Glutamatergic neuron (in vitro differentiated cells): ENCODE measurements around the gene SKI. TPM values are rescaled to one million over a fixed set of nuclear protein-coding genes. Genes with fewer than 3 reads are reported as not detected.

ENCODE experiments used
- DNase-seq: peaks from one replicate; pipeline ENCODE4 v3.0.0; 2022
- H3K27ac Mint-ChIP-seq: one replicate; pipeline ENCODE4 v1.8.0; 2020; ENCODE audit warnings: mild to moderate bottlenecking, mixed read lengths, inconsistent platforms; ENCODE audit not compliant: unreplicated experiment
- H3K27me3 Mint-ChIP-seq: one replicate; pipeline ENCODE4 v1.8.0; 2020; ENCODE audit warnings: mild to moderate bottlenecking, moderate library complexity, mixed read lengths, inconsistent platforms; ENCODE audit not compliant: unreplicated experiment
- H3K36me3 Mint-ChIP-seq: one replicate; pipeline ENCODE4 v1.8.0; 2020; ENCODE audit warnings: mild to moderate bottlenecking, mixed read lengths, inconsistent platforms; ENCODE audit not compliant: unreplicated experiment
- H3K4me1 Mint-ChIP-seq: one replicate; pipeline ENCODE4 v1.8.0; 2020; ENCODE audit warnings: mild to moderate bottlenecking, low read depth, mixed read lengths, inconsistent platforms; ENCODE audit not compliant: unreplicated experiment
- H3K4me3 Mint-ChIP-seq: one replicate; pipeline ENCODE4 v1.8.0; 2020; ENCODE audit warnings: mild to moderate bottlenecking, mixed read lengths, inconsistent platforms; ENCODE audit not compliant: unreplicated experiment
- H3K9me3 Mint-ChIP-seq: one replicate; pipeline ENCODE4 v1.8.0; 2020; ENCODE audit warnings: mild to moderate bottlenecking, moderate library complexity, mixed read lengths, inconsistent platforms; ENCODE audit not compliant: unreplicated experiment
- total RNA-seq: library from RNA; stranded (reverse); fragmentation: NEBNext Ultra II Directional; extraction: Animal tissue kit (Norgen Biotek cat#: 25700); gene quantifications from one replicate; pipeline ENCODE4 v1.2.1, GENCODE V29; 2021; ENCODE audit not compliant: unreplicated experiment
- TF ChIP-seq, protein P1 (sequence below): fragments of 200-600 bp; sonication (generic); IDR thresholded peaks from one replicate; pipeline ENCODE4 v1.5.0; 2021; ENCODE audit not compliant: partially characterized antibody, unreplicated experiment

The SKI gene
- total RNA-seq, 1 donor from 2014 or later = 143 TPM

DNA sequence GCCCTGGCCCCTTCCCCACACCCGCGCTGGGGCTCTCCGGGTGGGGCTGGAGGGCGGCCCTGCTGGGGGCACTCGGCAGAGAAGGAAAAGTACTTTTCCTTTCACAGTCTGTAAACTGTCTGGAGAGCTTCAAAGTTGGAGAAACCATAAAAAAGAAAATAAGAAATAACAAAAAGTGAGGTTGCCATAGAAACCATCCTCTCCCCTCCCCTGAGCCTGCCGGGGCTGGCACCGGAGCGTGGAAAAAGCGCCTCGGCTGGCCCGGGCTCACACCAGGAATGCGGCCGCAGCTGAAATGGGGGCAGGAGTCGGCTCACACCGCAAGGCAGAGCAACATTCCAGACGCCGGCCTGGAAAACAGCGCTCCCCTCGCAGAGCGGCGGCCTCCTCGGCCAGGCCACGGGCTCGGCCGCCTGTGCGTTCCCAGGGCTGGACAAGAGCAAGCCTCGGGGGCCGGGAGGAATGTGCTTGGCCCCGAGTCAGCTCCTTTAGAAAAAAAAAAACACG, 94.0 kb downstream of the SKI start:
- Mint-ChIP-seq H3K9me3 (peaks cover 5% of the 10 kb centered on the region), H3K27ac (no peak overlapping the region), H3K27me3 (peaks cover 4% of the 10 kb centered on the region), H3K36me3 (no peaks in the 10 kb centered on the region), H3K4me1 (peaks cover 2% of the 10 kb centered on the region), H3K4me3 (no peak overlapping the region)
- TF ChIP-seq, protein P1, sequence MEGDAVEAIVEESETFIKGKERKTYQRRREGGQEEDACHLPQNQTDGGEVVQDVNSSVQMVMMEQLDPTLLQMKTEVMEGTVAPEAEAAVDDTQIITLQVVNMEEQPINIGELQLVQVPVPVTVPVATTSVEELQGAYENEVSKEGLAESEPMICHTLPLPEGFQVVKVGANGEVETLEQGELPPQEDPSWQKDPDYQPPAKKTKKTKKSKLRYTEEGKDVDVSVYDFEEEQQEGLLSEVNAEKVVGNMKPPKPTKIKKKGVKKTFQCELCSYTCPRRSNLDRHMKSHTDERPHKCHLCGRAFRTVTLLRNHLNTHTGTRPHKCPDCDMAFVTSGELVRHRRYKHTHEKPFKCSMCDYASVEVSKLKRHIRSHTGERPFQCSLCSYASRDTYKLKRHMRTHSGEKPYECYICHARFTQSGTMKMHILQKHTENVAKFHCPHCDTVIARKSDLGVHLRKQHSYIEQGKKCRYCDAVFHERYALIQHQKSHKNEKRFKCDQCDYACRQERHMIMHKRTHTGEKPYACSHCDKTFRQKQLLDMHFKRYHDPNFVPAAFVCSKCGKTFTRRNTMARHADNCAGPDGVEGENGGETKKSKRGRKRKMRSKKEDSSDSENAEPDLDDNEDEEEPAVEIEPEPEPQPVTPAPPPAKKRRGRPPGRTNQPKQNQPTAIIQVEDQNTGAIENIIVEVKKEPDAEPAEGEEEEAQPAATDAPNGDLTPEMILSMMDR = no peak
- DNase-seq = no peak

DNA sequence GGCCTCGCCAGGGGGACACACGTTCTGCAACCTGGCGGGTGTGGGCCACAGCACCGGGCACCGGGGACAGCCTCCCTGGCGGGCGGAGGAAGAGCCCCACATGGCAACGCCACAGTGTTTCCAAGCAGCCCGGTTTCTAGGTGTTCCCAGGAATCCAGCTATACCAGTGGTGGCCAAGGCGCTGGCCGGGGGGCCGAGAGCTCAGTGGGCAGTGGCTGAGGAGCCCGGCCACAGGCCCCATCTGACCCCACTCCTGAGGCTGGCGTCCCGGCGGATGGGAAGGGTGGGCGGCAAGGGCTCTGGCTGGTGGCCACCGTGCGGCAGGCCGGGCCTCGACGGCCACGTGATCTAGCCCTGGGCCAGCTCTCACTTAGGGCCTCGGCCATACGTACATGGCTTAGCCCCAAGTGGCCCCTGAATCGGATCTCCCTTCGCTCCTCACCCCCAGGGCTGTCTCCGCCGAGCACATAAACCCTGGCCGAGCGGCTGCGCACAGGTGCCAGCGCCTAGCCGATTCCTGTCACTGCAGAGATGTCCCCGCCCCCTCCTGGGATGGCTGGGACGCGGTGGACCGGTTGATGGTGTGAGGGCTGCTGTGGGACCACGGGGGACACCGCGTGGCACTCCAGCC, 94.6 kb downstream of the SKI start:
- Mint-ChIP-seq H3K27me3 (peaks cover 4% of the 10 kb centered on the region), H3K9me3 (peaks cover 8% of the 10 kb centered on the region), H3K27ac (no peak overlapping the region), H3K4me3 (no peak overlapping the region), H3K4me1 (peaks cover 4% of the 10 kb centered on the region), H3K36me3 (no peaks in the 10 kb centered on the region)
- DNase-seq = no peak
- TF ChIP-seq, protein P1 = no peak

DNA sequence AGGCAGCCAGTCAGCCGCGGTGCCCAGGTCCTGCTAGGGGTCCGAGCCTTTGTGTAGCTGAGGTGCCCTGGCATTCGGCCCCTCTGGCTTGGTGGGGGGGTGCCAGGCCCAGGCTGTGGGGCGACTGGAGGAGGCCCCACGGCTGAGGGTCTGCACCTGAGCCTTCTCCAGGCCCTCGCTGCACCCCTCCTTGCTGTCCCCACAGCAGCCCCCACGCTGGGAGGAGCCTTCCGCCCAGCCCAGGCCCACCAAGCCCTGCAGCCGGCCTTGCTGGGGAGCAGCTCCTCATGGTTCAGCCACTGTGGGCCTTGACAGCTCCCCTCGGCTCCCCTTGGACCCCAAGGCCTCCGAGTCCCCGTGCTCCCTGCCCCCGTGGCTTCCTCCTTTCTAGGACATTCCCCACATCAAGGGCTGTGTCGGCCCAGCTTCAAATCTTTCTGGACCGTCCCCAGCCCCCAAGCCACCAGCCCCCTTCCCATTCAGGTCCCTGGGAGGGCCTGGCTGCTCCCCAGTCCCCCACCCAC, 95.4 kb downstream of the SKI start:
- Mint-ChIP-seq H3K4me3 (no peak overlapping the region), H3K36me3 (no peaks in the 10 kb centered on the region), H3K4me1 (peaks cover 4% of the 10 kb centered on the region), H3K27me3 (peaks cover 4% of the 10 kb centered on the region), H3K27ac (no peak overlapping the region), H3K9me3 (peaks cover 8% of the 10 kb centered on the region)
- TF ChIP-seq, protein P1 = no peak
- no peak for DNase-seq

DNA sequence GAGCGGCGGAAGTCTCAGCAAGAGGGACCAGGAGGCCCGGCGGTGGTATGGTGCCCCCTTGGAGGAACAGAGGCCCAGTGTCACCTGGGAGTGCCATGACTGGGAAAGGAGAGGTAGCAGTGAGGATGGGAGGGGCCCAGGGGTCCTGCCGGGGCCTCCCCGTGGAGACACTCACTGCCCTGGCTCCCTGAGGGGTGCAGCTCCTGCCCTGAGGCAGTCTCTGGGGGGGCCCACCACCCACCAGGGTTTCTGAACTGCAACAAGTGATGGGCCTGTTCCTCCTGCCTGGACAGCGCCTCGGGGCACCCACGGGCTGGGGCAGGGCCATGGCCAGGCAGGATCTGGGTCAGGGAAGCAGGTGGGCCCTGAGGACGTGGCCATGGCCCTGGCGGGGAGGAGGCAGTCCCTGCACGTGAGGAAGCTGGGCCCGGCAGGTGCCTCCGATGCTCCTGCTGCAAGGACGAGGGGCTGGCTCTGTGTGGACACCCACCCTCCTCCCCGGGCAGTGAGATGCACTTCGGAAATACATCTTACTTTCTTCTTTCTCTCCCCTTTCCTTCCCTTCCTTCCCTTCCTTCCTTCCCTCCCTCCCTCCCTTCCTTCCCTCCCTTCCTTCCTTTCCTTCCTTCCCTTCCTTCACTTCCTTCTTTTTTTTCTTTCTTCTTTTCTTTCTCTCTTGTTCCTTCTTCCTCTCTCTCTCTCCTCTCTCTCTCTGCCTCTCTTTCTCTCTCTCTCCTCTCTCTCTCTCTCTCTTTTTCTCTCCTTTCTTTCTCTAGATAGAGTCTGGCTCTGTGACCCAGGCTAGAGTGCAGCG, 96.6 kb downstream of the SKI start:
- TF ChIP-seq, protein P1 = no peak
- Mint-ChIP-seq H3K27me3 (peaks cover 4% of the 10 kb centered on the region), H3K36me3 (no peaks in the 10 kb centered on the region), H3K9me3 (peaks cover 8% of the 10 kb centered on the region), H3K27ac (no peak overlapping the region), H3K4me1 (peaks cover 4% of the 10 kb centered on the region), H3K4me3 (no peak overlapping the region)
- no peak for DNase-seq
